ENCODE measurements around the gene ADH1B.

- TF ChIP-seq CTCF (IDR thresholded peaks at IDR 0.05; ENCODE audit: borderline replicate concordance, extremely low read depth, low read length, poor library complexity, severe bottlenecking) = no peak
- no peak for TF ChIP-seq EZH2 (IDR thresholded peaks at IDR 0.05; ENCODE audit: borderline replicate concordance, low read depth, low read length, severe bottlenecking)
Observed at GRCh38 chr4:99275885-99276284, 45.3 kb downstream of the ADH1B start.
